ENCODE measurements around the gene FAM171A1.
A peak's percentile ranks its signal among the peaks of the same experiment; 100 is the strongest.

Gene FAM171A1

GRCh38 chr10:15331461-15331860 is 39.6 kb downstream of the FAM171A1 start:
- no peak for DNase-seq (ENCODE audit: low read depth)
- H3K4me3 ChIP-seq (ENCODE audit: control insufficient read depth, low read depth, low read length), result no peak overlapping the region
- no peak for TF ChIP-seq CTCF (conservative IDR thresholded peaks at IDR 0.05; ENCODE audit: control insufficient read depth, insufficient read depth, low read depth, low read length)

- no peak overlapping the region for H3K4me3 ChIP-seq (ENCODE audit: control insufficient read depth, low read depth, low read length)
- DNase-seq (ENCODE audit: low read depth), result no peak
- no peak for TF ChIP-seq CTCF (conservative IDR thresholded peaks at IDR 0.05; ENCODE audit: control insufficient read depth, insufficient read depth, low read depth, low read length)
Measured at GRCh38 chr10:15329437-15329836, 41.7 kb downstream of the FAM171A1 start.

- no peak for TF ChIP-seq CTCF (conservative IDR thresholded peaks at IDR 0.05; ENCODE audit: control insufficient read depth, insufficient read depth, low read depth, low read length)
- H3K4me3 ChIP-seq (ENCODE audit: control insufficient read depth, low read depth, low read length), result no peak overlapping the region
- no peak for DNase-seq (ENCODE audit: low read depth)
Measured at GRCh38 chr10:15325944-15326284, 45.2 kb downstream of the FAM171A1 start.

GRCh38 chr10:15325243-15325943 is 45.7 kb downstream of the FAM171A1 start:
- peak; percentile 94 for DNase-seq (ENCODE audit: low read depth)
- H3K4me3 ChIP-seq (ENCODE audit: control insufficient read depth, low read depth, low read length), result no peak overlapping the region
- no peak for TF ChIP-seq CTCF (conservative IDR thresholded peaks at IDR 0.05; ENCODE audit: control insufficient read depth, insufficient read depth, low read depth, low read length)

- peak; percentile 58 for DNase-seq (ENCODE audit: low read depth)
- H3K4me3 ChIP-seq (ENCODE audit: control insufficient read depth, low read depth, low read length), result no peak overlapping the region
Measured at GRCh38 chr10:15324611-15325010, 46.5 kb downstream of the FAM171A1 start.

GRCh38 chr10:15324113-15324512 is 47.0 kb downstream of the FAM171A1 start:
- TF ChIP-seq CTCF (conservative IDR thresholded peaks at IDR 0.05; ENCODE audit: control insufficient read depth, insufficient read depth, low read depth, low read length), result no peak
- H3K4me3 ChIP-seq (ENCODE audit: control insufficient read depth, low read depth, low read length), result no peak overlapping the region
- DNase-seq (ENCODE audit: low read depth), result no peak

More at GRCh38 chr10:15324611-15325010, 46.5 kb downstream of the FAM171A1 start:
- TF ChIP-seq CTCF (conservative IDR thresholded peaks at IDR 0.05; ENCODE audit: control insufficient read depth, insufficient read depth, low read depth, low read length), result no peak

GRCh38 chr10:15322356-15322755 is 48.7 kb downstream of the FAM171A1 start:
- DNase-seq (ENCODE audit: low read depth), result no peak
- no peak overlapping the region for H3K4me3 ChIP-seq (ENCODE audit: control insufficient read depth, low read depth, low read length)
- no peak for TF ChIP-seq CTCF (conservative IDR thresholded peaks at IDR 0.05; ENCODE audit: control insufficient read depth, insufficient read depth, low read depth, low read length)

Measured in fibroblast of mammary gland (primary cell).